DND-41 (cell line): ENCODE results near the gene TKT.

Experiments
- CTCF ChIP-seq: IDR thresholded peaks from 2 replicates; pipeline ENCODE4 v1.5.1; 2012; ENCODE audit warnings: borderline replicate concordance, low read length, moderate library complexity, mild to moderate bottlenecking; ENCODE audit not compliant: poor library complexity, severe bottlenecking; ENCODE audit errors: extremely low read depth
- EZH2 ChIP-seq: IDR thresholded peaks from 3 replicates; pipeline ENCODE4 v1.6.1; 2012; ENCODE audit warnings: borderline replicate concordance, low read depth, mild to moderate bottlenecking, moderate library complexity, low read length, inconsistent platforms; ENCODE audit not compliant: severe bottlenecking

GRCh38 chr3:53243165-53243564 lies 12.7 kb downstream of the TKT start:
- TF ChIP-seq CTCF, result no peak
- TF ChIP-seq EZH2, result no peak
